Measurements from ENCODE around the gene UIMC1.

DNA sequence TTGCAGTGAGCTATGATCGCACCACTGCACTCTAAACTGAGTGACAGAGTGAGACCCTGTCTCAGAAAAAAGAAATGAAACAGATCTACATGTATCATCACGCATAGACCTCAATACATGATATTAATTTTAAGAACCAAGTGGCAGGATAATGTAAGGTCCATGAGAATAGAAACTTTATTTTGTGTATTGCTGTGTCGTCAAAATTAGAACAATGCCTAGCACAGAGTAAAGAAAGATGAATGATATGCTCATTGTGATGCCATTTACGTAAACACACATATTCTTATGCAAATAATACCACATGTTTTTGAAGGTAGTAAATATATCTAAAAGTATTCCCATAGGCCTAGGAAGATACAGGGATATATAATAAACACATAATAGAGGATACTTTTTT lies 3.6 kb upstream of the UIMC1 start:
- TF ChIP-seq REST (IDR thresholded peaks at IDR 0.05; ENCODE audit: low read depth) (no peak), RAD21 (IDR thresholded peaks at IDR 0.05; ENCODE audit: low read depth) (no peak), CEBPB (IDR thresholded peaks at IDR 0.05) (no peak), TCF12 (IDR thresholded peaks at IDR 0.05; ENCODE audit: low read depth) (no peak), EP300 (IDR thresholded peaks at IDR 0.05; ENCODE audit: borderline replicate concordance) (no peak), YY1 (IDR thresholded peaks at IDR 0.05; ENCODE audit: low read depth) (no peak), CREB1 (IDR thresholded peaks at IDR 0.05; ENCODE audit: low read depth) (no peak), ZBTB7A (IDR thresholded peaks at IDR 0.05; ENCODE audit: low read depth) (no peak)

All from Ishikawa (cell line).